ENCODE measurements around the gene RCBTB2. TPM values are rescaled to one million over a fixed set of nuclear protein-coding genes. Genes with fewer than 3 reads are reported as not detected.
A peak's percentile ranks its signal among the peaks of the same experiment; 100 is the strongest.

The RCBTB2 gene
- total RNA-seq, 2 donors from 2014 or later: 5.2 to 13.4 TPM

GRCh38 chr13:48571126-48571913 is 38.4 kb upstream of the RCBTB2 start:
- no peak for DNase-seq (ENCODE audit: low spot score)
- TF ChIP-seq CTCF (IDR thresholded peaks at IDR 0.05): no peak
- peaks cover 0 to 62% of the 10 kb centered on the region in 2 donors for H3K4me1 ChIP-seq
- peak overlapping the region in 1 of 2 donors; percentile 34 for H3K4me3 ChIP-seq
- no peaks in the 10 kb centered on the region for H3K27me3 ChIP-seq
- H3K27ac ChIP-seq: peak overlapping the region; percentile 71 to 86
- no peaks in the 10 kb centered on the region for H3K36me3 ChIP-seq
- H3K9me3 ChIP-seq: no peaks in the 10 kb centered on the region

GRCh38 chr13:48570216-48570828 is 37.4 kb upstream of the RCBTB2 start:
- H3K27ac ChIP-seq: peak overlapping the region; percentile 71 to 86
- peaks cover 0 to 62% of the 10 kb centered on the region in 2 donors for H3K4me1 ChIP-seq
- H3K9me3 ChIP-seq: no peaks in the 10 kb centered on the region
- no peaks in the 10 kb centered on the region for H3K36me3 ChIP-seq
- no peaks in the 10 kb centered on the region for H3K27me3 ChIP-seq
- DNase-seq (ENCODE audit: low spot score): no peak
- no peak for TF ChIP-seq CTCF (IDR thresholded peaks at IDR 0.05)
- H3K4me3 ChIP-seq: no peak overlapping the region

GRCh38 chr13:48569104-48569666 is 36.3 kb upstream of the RCBTB2 start:
- Histone ChIP-seq H3K9me3 (no peaks in the 10 kb centered on the region), H3K27me3 (no peaks in the 10 kb centered on the region), H3K4me1 (peaks cover 0 to 70% of the 10 kb centered on the region in 2 donors), H3K27ac (peak overlapping the region; percentile 64 to 71), H3K36me3 (no peaks in the 10 kb centered on the region), H3K4me3 (no peak overlapping the region)
- no peak for TF ChIP-seq CTCF (IDR thresholded peaks at IDR 0.05)
- no peak for DNase-seq (ENCODE audit: low spot score)

- H3K4me3 ChIP-seq: no peak overlapping the region
- peak overlapping the region; percentile 64 to 71 for H3K27ac ChIP-seq
- H3K9me3 ChIP-seq: no peaks in the 10 kb centered on the region
- H3K4me1 ChIP-seq: peaks cover 0 to 70% of the 10 kb centered on the region in 2 donors
- no peaks in the 10 kb centered on the region for H3K27me3 ChIP-seq
- TF ChIP-seq CTCF (IDR thresholded peaks at IDR 0.05): no peak
- DNase-seq (ENCODE audit: low spot score): no peak
- H3K36me3 ChIP-seq: no peaks in the 10 kb centered on the region
Observed at GRCh38 chr13:48568370-48569103, 35.7 kb upstream of the RCBTB2 start.

- peaks cover 0 to 67% of the 10 kb centered on the region in 2 donors for H3K4me1 ChIP-seq
- H3K27ac ChIP-seq: peak overlapping the region; percentile 64 to 71
- DNase-seq (ENCODE audit: low spot score): no peak
- H3K9me3 ChIP-seq: no peaks in the 10 kb centered on the region
- no peaks in the 10 kb centered on the region for H3K36me3 ChIP-seq
- TF ChIP-seq CTCF (IDR thresholded peaks at IDR 0.05): no peak
- no peaks in the 10 kb centered on the region for H3K27me3 ChIP-seq
- H3K4me3 ChIP-seq: no peak overlapping the region
Observed at GRCh38 chr13:48567515-48568369, 34.9 kb upstream of the RCBTB2 start.
